ENCODE measurements around the gene TRAPPC12. TPM values are rescaled to one million over a fixed set of nuclear protein-coding genes. Genes with fewer than 3 reads are reported as not detected.
"Not testable (repeated sequence)": the region's sequence is repeated elsewhere in the genome, so short reads cannot be mapped to it uniquely, and the experiment has no call there.

TRAPPC12 gene
- total RNA-seq, 6 donors from 2014 or later: 68.1 to 307 (median 91.5) TPM

DNA sequence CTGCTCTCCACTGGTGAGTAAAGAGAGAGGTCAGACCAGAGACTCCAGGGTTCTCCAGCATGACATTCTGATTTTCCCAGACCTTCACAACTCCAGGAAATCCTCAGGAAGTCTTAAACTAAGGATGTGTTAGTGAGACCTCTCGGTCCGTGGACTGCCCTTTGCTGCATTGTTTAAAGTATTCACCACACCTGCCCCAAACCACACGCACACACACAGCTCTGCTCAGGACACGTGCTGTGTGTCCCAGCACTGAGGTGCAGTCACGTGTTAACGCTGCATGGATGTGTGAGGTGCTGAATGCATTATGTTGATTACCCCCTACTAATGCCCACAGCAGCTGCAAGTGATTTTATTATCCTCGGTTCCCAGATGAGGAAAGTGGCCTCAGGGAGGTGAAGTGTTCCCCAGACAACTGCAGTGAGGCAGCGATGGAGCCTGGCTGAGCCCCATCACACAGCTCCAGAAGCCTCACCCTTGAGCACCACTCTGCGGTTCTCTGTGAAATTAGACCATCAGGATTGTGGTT lies 68.4 kb downstream of the TRAPPC12 start:
- no peak overlapping the region for H3K4me3 ChIP-seq
- H3K9me3 ChIP-seq: no peaks in the 10 kb centered on the region
- H3K36me3 ChIP-seq: peaks cover 21 to 65% (median 46%) of the 10 kb centered on the region in 4 donors
- TF ChIP-seq POLR2A (IDR thresholded peaks at IDR 0.05): no peak
- no peak for TF ChIP-seq CTCF (IDR thresholded peaks at IDR 0.05)
- TF ChIP-seq POLR2AphosphoS5 (IDR thresholded peaks at IDR 0.05): no peak
- TF ChIP-seq EP300 (IDR thresholded peaks at IDR 0.05): no peak
- DNase-seq (no peak), ATAC-seq (ENCODE audit: low FRiP score in 2 of 2) (peak in 1 of 2 donors; percentile 11)
- WGBS, 2 donors: 71 to 76% methylated on average over 9 of the region's 9 CpGs
- peak overlapping the region in 1 of 4 donors; percentile 57 for H3K27ac ChIP-seq
- H3K4me1 ChIP-seq: peaks cover 0 to 6% (median 2%) of the 10 kb centered on the region in 4 donors
- no peaks in the 10 kb centered on the region for H3K27me3 ChIP-seq

GRCh38 chr2:3448441-3448911 lies 69.0 kb downstream of the TRAPPC12 start:
- H3K27me3 ChIP-seq, DNase-seq, H3K9me3 ChIP-seq, H3K4me1 ChIP-seq, H3K4me3 ChIP-seq: not testable (repeated sequence)
- peak in 1 of 2 donors; percentile 73 for ATAC-seq (ENCODE audit: low FRiP score in 2 of 2)
- peak overlapping the region in 1 of 4 donors; percentile 57 for H3K27ac ChIP-seq
- peaks cover 21 to 62% (median 46%) of the 10 kb centered on the region in 4 donors for H3K36me3 ChIP-seq
- 75 to 84% methylated on average over 32 to 34 of the region's 35 CpGs for WGBS, 2 donors

- H3K4me3 ChIP-seq: no peak overlapping the region
- no peaks in the 10 kb centered on the region for H3K27me3 ChIP-seq
- H3K4me1 ChIP-seq: peaks cover 0 to 8% (median 2%) of the 10 kb centered on the region in 4 donors
- no peak for ATAC-seq (ENCODE audit: low FRiP score in 2 of 2)
- DNase-seq: no peak
- 84 to 90% methylated on average over 13 of the region's 13 CpGs for WGBS, 2 donors
- no peak overlapping the region for H3K27ac ChIP-seq
- H3K9me3 ChIP-seq: no peaks in the 10 kb centered on the region
- peaks cover 16 to 56% (median 40%) of the 10 kb centered on the region in 4 donors for H3K36me3 ChIP-seq
- TF ChIP-seq POLR2AphosphoS5 (IDR thresholded peaks at IDR 0.05) (no peak), POLR2A (IDR thresholded peaks at IDR 0.05) (no peak), CTCF (IDR thresholded peaks at IDR 0.05) (no peak), EP300 (IDR thresholded peaks at IDR 0.05) (no peak)
These were observed 69.6 kb downstream of the TRAPPC12 start for GRCh38 chr2:3449086-3449485.

GRCh38 chr2:3449936-3450335 lies 70.4 kb downstream of the TRAPPC12 start:
- DNase-seq (no peak), ATAC-seq (ENCODE audit: low FRiP score in 2 of 2) (no peak)
- TF ChIP-seq CTCF (IDR thresholded peaks at IDR 0.05) (no peak), POLR2A (IDR thresholded peaks at IDR 0.05) (no peak), POLR2AphosphoS5 (IDR thresholded peaks at IDR 0.05) (no peak), EP300 (IDR thresholded peaks at IDR 0.05) (no peak)
- Histone ChIP-seq H3K4me1 (peaks cover 0 to 8% (median 2%) of the 10 kb centered on the region in 4 donors), H3K4me3 (no peak overlapping the region), H3K9me3 (no peaks in the 10 kb centered on the region), H3K36me3 (peaks cover 15 to 54% (median 36%) of the 10 kb centered on the region in 4 donors), H3K27me3 (no peaks in the 10 kb centered on the region), H3K27ac (no peak overlapping the region)
- 93% methylated on average over 11 of the region's 11 CpGs for WGBS, 2 donors

DNA sequence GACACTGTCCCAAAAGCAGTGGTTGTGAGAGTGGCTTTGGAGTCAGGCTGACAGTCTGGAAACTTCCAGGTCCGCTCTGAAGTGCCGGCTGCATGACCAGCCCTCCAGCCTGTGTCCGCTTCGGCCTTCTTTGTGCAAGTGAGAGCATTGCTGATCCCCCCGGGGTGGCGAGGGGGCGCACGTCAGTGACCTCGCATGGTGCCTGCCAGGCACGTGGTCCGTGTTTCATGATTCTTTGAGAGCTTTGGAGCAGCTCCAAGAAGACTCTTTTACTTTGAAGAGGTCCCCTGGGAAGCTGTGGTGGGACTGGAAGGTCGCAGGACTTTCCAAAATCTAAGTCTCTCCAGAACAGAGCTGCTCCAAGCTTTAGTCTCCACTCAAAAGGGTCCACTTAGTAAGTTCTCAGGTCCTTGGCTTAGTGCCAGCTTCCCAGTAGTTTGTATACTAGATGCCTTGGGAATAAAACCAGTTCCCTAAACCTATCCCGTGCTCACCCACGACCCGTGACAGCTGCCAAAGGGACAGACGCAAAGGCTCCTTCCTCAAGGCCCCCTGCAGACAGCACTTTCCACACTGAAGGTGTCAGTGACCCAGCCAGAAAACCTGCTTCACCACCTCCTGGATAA lies 71.0 kb downstream of the TRAPPC12 start:
- Histone ChIP-seq H3K4me1 (peaks cover 0 to 8% (median 2%) of the 10 kb centered on the region in 4 donors), H3K4me3 (no peak overlapping the region), H3K36me3 (peaks cover 11 to 50% (median 34%) of the 10 kb centered on the region in 4 donors), H3K9me3 (no peaks in the 10 kb centered on the region), H3K27ac (no peak overlapping the region), H3K27me3 (no peaks in the 10 kb centered on the region)
- no peak for DNase-seq
- 71 to 76% methylated on average over 6 to 16 of the region's 16 CpGs for WGBS, 2 donors
- TF ChIP-seq POLR2AphosphoS5 (IDR thresholded peaks at IDR 0.05) (no peak), EP300 (IDR thresholded peaks at IDR 0.05) (no peak), CTCF (IDR thresholded peaks at IDR 0.05) (no peak), POLR2A (IDR thresholded peaks at IDR 0.05) (no peak)
- no peak for ATAC-seq (ENCODE audit: low FRiP score in 2 of 2)
